HEK293 (cell line): ENCODE results near the gene HOXC10.
A peak's percentile ranks its signal among the peaks of the same experiment; 100 is the strongest.

Experiments used
- CTCF ChIA-PET: fragments of 350-600 bp; formaldehyde crosslinking; extraction: SDS; loops from one replicate; lab custom pipeline; 2021; ENCODE audit warnings: antibody characterized with exemption; lab: Yijun Ruan, JAX
- POLR2A ChIA-PET: fragments of 300-600 bp; formaldehyde crosslinking; extraction: SDS; loops from one replicate; lab custom pipeline; 2020; ENCODE audit warnings: antibody characterized with exemption, inconsistent platforms; lab: Yijun Ruan, JAX
- H3K27ac ChIP-seq: fragments of 200-500 bp; sonication (Bioruptor generic); 2 replicates; pipeline ENCODE4 v1.5.1; 2014; ENCODE audit warnings: low read depth, low read length, control low read depth, inconsistent platforms; ENCODE audit errors: extremely low read depth
- H3K36me3 ChIP-seq, 2 experiments: fragments of 200-500 bp in 1 of 2; sonication (Bioruptor generic) in 1 of 2; 1 replicate in 1 of 2; 2 replicates in 1 of 2; pipeline ENCODE4 v1.5.1; 2014 to 2017; ENCODE audit warnings: inconsistent platforms in 2 of 2, low read length in 2 of 2; ENCODE audit not compliant: control insufficient read depth in 2 of 2, insufficient read depth in 1 of 2
- H3K4me1 ChIP-seq: fragments of 200-500 bp; sonication (Bioruptor generic); 2 replicates; pipeline ENCODE4 v1.5.1; 2014; ENCODE audit warnings: mild to moderate bottlenecking, low read length, inconsistent platforms; ENCODE audit not compliant: control insufficient read depth, insufficient read depth
- H3K4me3 ChIP-seq: 2 replicates; pipeline ENCODE4 v1.5.1; 2011; ENCODE audit warnings: low read depth, mild to moderate bottlenecking, control low read depth, low read length, moderate library complexity
- H3K9me3 ChIP-seq: fragments of 200-500 bp; sonication (Bioruptor generic); 2 replicates; pipeline ENCODE4 v1.5.1; 2014; ENCODE audit warnings: low read depth, low read length, inconsistent platforms; ENCODE audit not compliant: control insufficient read depth, insufficient read depth
- BCL11A ChIP-seq: fragments of 450-650 bp; formaldehyde crosslinking; IDR thresholded peaks from 2 replicates; pipeline ENCODE4 v1.5.1; 2016; ENCODE audit warnings: low read depth, missing biosample characterization, missing genetic modification characterization
- BCL11B ChIP-seq: fragments of 450-650 bp; formaldehyde crosslinking; IDR thresholded peaks from 2 replicates; pipeline ENCODE4 v1.5.1; 2016; ENCODE audit warnings: low read depth, missing biosample characterization, missing genetic modification characterization
- GLI4 ChIP-seq: fragments of 450-650 bp; formaldehyde crosslinking; IDR thresholded peaks from 2 replicates; pipeline ENCODE4 v1.5.1; 2016; ENCODE audit warnings: missing biosample characterization, missing genetic modification characterization
- GLIS1 ChIP-seq: fragments of 450-650 bp; formaldehyde crosslinking; IDR thresholded peaks from 2 replicates; pipeline ENCODE4 v1.5.1; 2016; ENCODE audit warnings: missing biosample characterization, missing genetic modification characterization
- GLIS2 ChIP-seq: fragments of 450-650 bp; formaldehyde crosslinking; IDR thresholded peaks from 2 replicates; pipeline ENCODE4 v1.5.1; 2016; ENCODE audit warnings: missing biosample characterization, missing genetic modification characterization
- KLF17 ChIP-seq: fragments of 450-650 bp; formaldehyde crosslinking; IDR thresholded peaks from 2 replicates; pipeline ENCODE4 v1.5.1; 2016; ENCODE audit warnings: missing biosample characterization, missing genetic modification characterization
- SCRT2 ChIP-seq: fragments of 450-650 bp; formaldehyde crosslinking; IDR thresholded peaks from 2 replicates; pipeline ENCODE4 v1.5.1; 2016; ENCODE audit warnings: missing biosample characterization, missing genetic modification characterization
- ZFP3 ChIP-seq: fragments of 450-650 bp; formaldehyde crosslinking; IDR thresholded peaks from 2 replicates; pipeline ENCODE4 v1.5.1; 2016; ENCODE audit warnings: low read depth, missing biosample characterization, missing genetic modification characterization
- ZNF280C ChIP-seq: fragments of 450-650 bp; formaldehyde crosslinking; IDR thresholded peaks from 2 replicates; pipeline ENCODE4 v1.5.1; 2016; ENCODE audit warnings: missing biosample characterization, missing genetic modification characterization
- ZNF302 ChIP-seq: fragments of 450-650 bp; formaldehyde crosslinking; IDR thresholded peaks from 2 replicates; pipeline ENCODE4 v1.5.1; 2016; ENCODE audit warnings: missing biosample characterization, missing genetic modification characterization, low read depth
- ZNF404 ChIP-seq: fragments of 450-650 bp; formaldehyde crosslinking; IDR thresholded peaks from 2 replicates; pipeline ENCODE4 v1.5.1; 2017; ENCODE audit warnings: missing biosample characterization, missing genetic modification characterization
- ZNF473 ChIP-seq: fragments of 450-650 bp; formaldehyde crosslinking; IDR thresholded peaks from 2 replicates; pipeline ENCODE4 v1.5.1; 2017; ENCODE audit warnings: missing biosample characterization, missing genetic modification characterization
- ZNF514 ChIP-seq: fragments of 450-650 bp; formaldehyde crosslinking; IDR thresholded peaks from 2 replicates; pipeline ENCODE4 v1.5.1; 2016; ENCODE audit warnings: missing biosample characterization, missing genetic modification characterization
- ZNF518A ChIP-seq: fragments of 450-650 bp; formaldehyde crosslinking; conservative IDR thresholded peaks from 2 replicates; pipeline ENCODE4 v1.5.1; 2016; ENCODE audit warnings: low read depth, missing biosample characterization, missing genetic modification characterization
- ZNF529 ChIP-seq: fragments of 450-650 bp; formaldehyde crosslinking; IDR thresholded peaks from 2 replicates; pipeline ENCODE4 v1.5.1; 2017; ENCODE audit warnings: missing genetic modification characterization, missing biosample characterization; ENCODE audit not compliant: insufficient replicate concordance
- ZNF530 ChIP-seq: fragments of 450-650 bp; formaldehyde crosslinking; IDR thresholded peaks from 2 replicates; pipeline ENCODE4 v1.5.1; 2016; ENCODE audit warnings: low read depth, missing biosample characterization, missing genetic modification characterization
- ZNF560 ChIP-seq: fragments of 450-650 bp; formaldehyde crosslinking; IDR thresholded peaks from 2 replicates; pipeline ENCODE4 v1.5.1; 2017; ENCODE audit warnings: missing biosample characterization, missing genetic modification characterization, borderline replicate concordance
- ZNF621 ChIP-seq: fragments of 450-650 bp; formaldehyde crosslinking; IDR thresholded peaks from 2 replicates; pipeline ENCODE4 v1.5.1; 2017; ENCODE audit warnings: missing biosample characterization, missing genetic modification characterization
- ZNF747 ChIP-seq: fragments of 450-650 bp; formaldehyde crosslinking; IDR thresholded peaks from 2 replicates; pipeline ENCODE4 v1.5.1; 2016; ENCODE audit warnings: missing biosample characterization, missing genetic modification characterization

Gene HOXC10

GRCh38 chr12:53955776-53956250 is 29.1 kb upstream of the HOXC10 start (continued):
- no peak for TF ChIP-seq ZNF518A (tag by site-specific recombination)
- no peak for TF ChIP-seq GLI4
- TF ChIP-seq ZNF560 (tag by site-specific recombination), result no peak

GRCh38 chr12:53956251-53956887 is 28.6 kb upstream of the HOXC10 start:
- H3K9me3 ChIP-seq, result no peaks in the 10 kb centered on the region
- H3K27ac ChIP-seq, result no peak overlapping the region
- H3K36me3 ChIP-seq, result no peaks in the 10 kb centered on the region
- CTCF ChIA-PET, result no interaction called here
- no peak for TF ChIP-seq ZNF302 (tag by site-specific recombination)
- TF ChIP-seq ZNF529, result no peak
- TF ChIP-seq ZNF621 (tag by site-specific recombination), result no peak
- TF ChIP-seq SCRT2 (tag by site-specific recombination), result no peak
- TF ChIP-seq BCL11B (tag by site-specific recombination), result peak; percentile 86
- TF ChIP-seq ZNF530 (tag by site-specific recombination), result no peak
- TF ChIP-seq ZNF514 (tag by site-specific recombination), result no peak
- peaks cover 5% of the 10 kb centered on the region; the same call in 1 of the 2 replicates for H3K4me1 ChIP-seq
- POLR2A ChIA-PET, result no interaction called here
- no peak overlapping the region for H3K4me3 ChIP-seq

- Histone ChIP-seq H3K4me1 (peaks cover 5% of the 10 kb centered on the region; the same call in 1 of the 2 replicates), H3K27ac (no peak overlapping the region), H3K9me3 (no peaks in the 10 kb centered on the region), H3K36me3 (peaks cover 0 to 5% of the 10 kb centered on the region in 2 experiments; a peak in 1 of 3 replicates), H3K4me3 (no peak overlapping the region)
- TF ChIP-seq ZNF529 (no peak), ZFP3 (tag by site-specific recombination) (no peak), GLIS2 (tag by site-specific recombination) (no peak), KLF17 (tag by site-specific recombination) (no peak), ZNF404 (tag by site-specific recombination) (no peak), ZNF747 (tag by site-specific recombination) (no peak), GLIS1 (tag by site-specific recombination) (no peak), ZNF280C (tag by site-specific recombination) (no peak), ZNF473 (tag by site-specific recombination) (no peak), ZNF621 (tag by site-specific recombination) (no peak), BCL11A (tag by site-specific recombination) (no peak)
- POLR2A ChIA-PET, result no interaction called here
- CTCF ChIA-PET, result no interaction called here
These were observed 27.9 kb upstream of the HOXC10 start for GRCh38 chr12:53956914-53957536.
